ENCODE data around the gene NFE2. TPM values are rescaled to one million over a fixed set of nuclear protein-coding genes. Genes with fewer than 3 reads are reported as not detected.
A peak's percentile ranks its signal among the peaks of the same experiment; 100 is the strongest.

The NFE2 gene
- total RNA-seq, result 1 to 10 TPM; 6.9 to 7.9 TPM
- polyA plus RNA-seq, result 10 to 100 TPM in 1 of 2 donors, 1 to 10 TPM in 1; 3.5 to 38.5 TPM
- long read RNA-seq, donor 1, partial matches to known transcripts, result 0 of 1 reads
- long read RNA-seq, donor 1, other reads (novel, unspliced or antisense), result 0 of 1 reads
- long read RNA-seq, donor 2, partial matches to known transcripts, result 0 of 2 reads
- long read RNA-seq, donor 2, other reads (novel, unspliced or antisense), result 0 of 2 reads
- long read RNA-seq, donor 3, partial matches to known transcripts, result 0 of 4 reads
- long read RNA-seq, donor 3, other reads (novel, unspliced or antisense), result 0 of 4 reads
- long read RNA-seq, donor 4, partial matches to known transcripts, result 0 of 4 reads
- long read RNA-seq, donor 4, other reads (novel, unspliced or antisense), result 0 of 4 reads
- long read RNA-seq, donor 5, transcript NFE2-202 (3 exons, 1,762 nt), result major isoform, 7 of 10 reads
- long read RNA-seq, donor 5, partial matches to known transcripts, result 0 of 10 reads
- long read RNA-seq, donor 5, other reads (novel, unspliced or antisense), result 0 of 10 reads

GRCh38 chr12:54300732-54301427 lies at the start of gene NFE2:
NFE2 (minus strand) TSS chr12:54301015; CDS start chr12:54295248, 5,767 bp downstream.
- H3K9me3 ChIP-seq (ENCODE audit: control insufficient read depth in 4 of 4, insufficient read depth in 3 of 4, low read length in 3 of 4), result no peaks in the 10 kb centered on the region
- TF ChIP-seq, protein P1, sequence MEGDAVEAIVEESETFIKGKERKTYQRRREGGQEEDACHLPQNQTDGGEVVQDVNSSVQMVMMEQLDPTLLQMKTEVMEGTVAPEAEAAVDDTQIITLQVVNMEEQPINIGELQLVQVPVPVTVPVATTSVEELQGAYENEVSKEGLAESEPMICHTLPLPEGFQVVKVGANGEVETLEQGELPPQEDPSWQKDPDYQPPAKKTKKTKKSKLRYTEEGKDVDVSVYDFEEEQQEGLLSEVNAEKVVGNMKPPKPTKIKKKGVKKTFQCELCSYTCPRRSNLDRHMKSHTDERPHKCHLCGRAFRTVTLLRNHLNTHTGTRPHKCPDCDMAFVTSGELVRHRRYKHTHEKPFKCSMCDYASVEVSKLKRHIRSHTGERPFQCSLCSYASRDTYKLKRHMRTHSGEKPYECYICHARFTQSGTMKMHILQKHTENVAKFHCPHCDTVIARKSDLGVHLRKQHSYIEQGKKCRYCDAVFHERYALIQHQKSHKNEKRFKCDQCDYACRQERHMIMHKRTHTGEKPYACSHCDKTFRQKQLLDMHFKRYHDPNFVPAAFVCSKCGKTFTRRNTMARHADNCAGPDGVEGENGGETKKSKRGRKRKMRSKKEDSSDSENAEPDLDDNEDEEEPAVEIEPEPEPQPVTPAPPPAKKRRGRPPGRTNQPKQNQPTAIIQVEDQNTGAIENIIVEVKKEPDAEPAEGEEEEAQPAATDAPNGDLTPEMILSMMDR (IDR thresholded peaks at IDR 0.05; ENCODE audit: control extremely low read depth, extremely low read depth), result no peak
- H3K9ac ChIP-seq (ENCODE audit: insufficient read depth in 1 of 2, low read length in 2 of 2), result peak within 1 kb of the TSS in 1 of 2 donors; percentile 16
- ATAC-seq (ENCODE audit: insufficient read depth, low FRiP score) (peak; percentile 62), DNase-seq (peak; percentile 51 to 67 (median 66))
- H3K27ac ChIP-seq (ENCODE audit: low read depth in 1 of 2, low read length in 1 of 2), result peak within 1 kb of the TSS in 1 of 2 donors; percentile 26
- H3K27me3 ChIP-seq (ENCODE audit: control insufficient read depth in 3 of 3, insufficient read depth in 3 of 3, low read length in 2 of 3), result peaks cover 0 to 21% (median 20%) of the 10 kb centered on the region in 3 donors
- peaks cover 0 to 11% (median 3%) of the 10 kb centered on the region in 5 donors for H3K4me1 ChIP-seq (ENCODE audit: control insufficient read depth in 5 of 5, insufficient read depth in 5 of 5, low read length in 5 of 5)
- WGBS, 2 donors, result 3 to 5% methylated on average over 25 to 26 of the region's 26 CpGs
- H3K36me3 ChIP-seq (ENCODE audit: control insufficient read depth in 4 of 4, insufficient read depth in 4 of 4, low read length in 4 of 4), result no peaks in the 10 kb centered on the region
- no peak within 1 kb of the TSS for H3K4me3 ChIP-seq

GRCh38 chr12:54349679-54350078 lies 48.9 kb upstream of the NFE2 start:
- H3K4me1 ChIP-seq (ENCODE audit: control insufficient read depth in 5 of 5, insufficient read depth in 5 of 5, low read length in 5 of 5), result peaks cover 4 to 27% (median 7%) of the 10 kb centered on the region in 5 donors
- H3K27ac ChIP-seq (ENCODE audit: low read depth in 1 of 2, low read length in 1 of 2), result peak overlapping the region in 1 of 2 donors; percentile 70
- TF ChIP-seq, protein P1 (IDR thresholded peaks at IDR 0.05; ENCODE audit: control extremely low read depth, extremely low read depth), result no peak
- H3K27me3 ChIP-seq (ENCODE audit: control insufficient read depth in 3 of 3, insufficient read depth in 3 of 3, low read length in 2 of 3), result no peaks in the 10 kb centered on the region
- H3K36me3 ChIP-seq (ENCODE audit: control insufficient read depth in 4 of 4, insufficient read depth in 4 of 4, low read length in 4 of 4), result peaks cover 39 to 59% (median 48%) of the 10 kb centered on the region in 4 donors
- H3K9me3 ChIP-seq (ENCODE audit: control insufficient read depth in 4 of 4, insufficient read depth in 3 of 4, low read length in 3 of 4), result no peaks in the 10 kb centered on the region
- H3K9ac ChIP-seq (ENCODE audit: insufficient read depth in 1 of 2, low read length in 2 of 2), result no peak overlapping the region
- H3K4me3 ChIP-seq, result no peak overlapping the region
- ATAC-seq (ENCODE audit: insufficient read depth, low FRiP score) (no peak), DNase-seq (no peak)

DNA sequence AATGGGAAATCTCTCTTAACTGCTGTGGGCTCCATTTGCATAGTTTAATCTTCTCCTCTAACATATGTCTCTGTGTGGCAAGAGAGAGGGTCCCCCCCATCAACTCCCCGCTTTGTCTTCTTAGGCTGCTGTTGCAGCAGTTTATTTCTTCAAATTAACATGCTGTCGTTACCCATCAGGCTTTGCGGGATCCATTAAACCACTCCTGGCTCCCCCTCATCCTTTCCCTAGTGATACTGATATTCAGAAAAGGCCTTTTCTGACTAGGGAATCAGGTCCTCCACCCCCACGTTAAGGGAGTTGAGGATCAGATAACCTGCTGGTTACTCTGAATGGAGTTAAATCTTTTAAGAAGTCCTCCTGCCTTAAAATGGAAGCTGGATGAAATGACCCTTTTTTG lies 48.2 kb upstream of the NFE2 start:
- Histone ChIP-seq H3K36me3 (ENCODE audit: control insufficient read depth in 4 of 4, insufficient read depth in 4 of 4, low read length in 4 of 4) (peaks cover 40 to 59% (median 49%) of the 10 kb centered on the region in 4 donors), H3K9ac (ENCODE audit: insufficient read depth in 1 of 2, low read length in 2 of 2) (no peak overlapping the region), H3K27me3 (ENCODE audit: control insufficient read depth in 3 of 3, insufficient read depth in 3 of 3, low read length in 2 of 3) (no peaks in the 10 kb centered on the region), H3K4me1 (ENCODE audit: control insufficient read depth in 5 of 5, insufficient read depth in 5 of 5, low read length in 5 of 5) (peaks cover 4 to 27% (median 7%) of the 10 kb centered on the region in 5 donors), H3K4me3 (no peak overlapping the region), H3K27ac (ENCODE audit: low read depth in 1 of 2, low read length in 1 of 2) (no peak overlapping the region), H3K9me3 (ENCODE audit: control insufficient read depth in 4 of 4, insufficient read depth in 3 of 4, low read length in 3 of 4) (no peaks in the 10 kb centered on the region)
- TF ChIP-seq, protein P1 (IDR thresholded peaks at IDR 0.05; ENCODE audit: control extremely low read depth, extremely low read depth), result no peak
- 89% methylated on average over 4 of the region's 4 CpGs for WGBS, 2 donors
- ATAC-seq (ENCODE audit: insufficient read depth, low FRiP score) (no peak), DNase-seq (no peak)
